Measurements from ENCODE around the gene ASPDH.

DNA sequence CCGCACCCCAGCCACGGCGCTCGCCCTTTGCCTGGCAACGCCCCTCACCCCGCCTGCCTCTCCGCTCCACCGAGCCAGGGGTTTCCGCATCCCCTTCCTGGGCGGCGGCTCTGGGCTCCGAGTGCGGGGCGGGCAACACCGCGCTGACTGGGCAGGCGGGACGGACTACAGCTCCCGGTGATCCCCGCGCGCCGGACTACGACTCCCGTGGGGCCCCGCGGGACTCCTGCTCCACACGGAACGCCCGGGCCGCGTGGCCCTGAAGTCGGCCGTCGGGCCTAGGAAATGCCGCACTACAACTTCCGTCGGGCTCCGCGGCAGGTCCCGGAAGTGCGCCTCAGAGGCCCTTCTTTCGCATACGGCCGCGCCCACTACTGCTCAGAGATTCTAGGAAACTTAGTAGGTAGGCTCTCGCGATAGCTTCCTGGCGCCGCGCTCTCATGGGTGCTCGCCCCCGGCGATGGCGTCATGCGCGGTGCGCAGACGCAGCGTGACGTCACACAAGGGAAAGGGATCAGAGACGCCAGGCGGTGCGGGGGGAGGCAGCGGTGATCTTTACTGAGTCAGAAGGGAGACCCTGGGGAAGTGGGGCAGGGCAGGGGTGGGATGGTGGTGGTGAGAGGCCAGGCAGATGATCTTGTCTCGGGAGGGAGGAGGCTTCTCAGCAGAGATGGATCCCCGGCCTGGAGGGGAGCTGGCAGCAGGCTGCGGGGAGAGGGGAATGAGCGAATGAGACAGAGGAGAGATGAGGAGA, 2.5 kb downstream of the ASPDH start, which contains the start of gene JOSD2:
- TF ChIP-seq, protein P1, sequence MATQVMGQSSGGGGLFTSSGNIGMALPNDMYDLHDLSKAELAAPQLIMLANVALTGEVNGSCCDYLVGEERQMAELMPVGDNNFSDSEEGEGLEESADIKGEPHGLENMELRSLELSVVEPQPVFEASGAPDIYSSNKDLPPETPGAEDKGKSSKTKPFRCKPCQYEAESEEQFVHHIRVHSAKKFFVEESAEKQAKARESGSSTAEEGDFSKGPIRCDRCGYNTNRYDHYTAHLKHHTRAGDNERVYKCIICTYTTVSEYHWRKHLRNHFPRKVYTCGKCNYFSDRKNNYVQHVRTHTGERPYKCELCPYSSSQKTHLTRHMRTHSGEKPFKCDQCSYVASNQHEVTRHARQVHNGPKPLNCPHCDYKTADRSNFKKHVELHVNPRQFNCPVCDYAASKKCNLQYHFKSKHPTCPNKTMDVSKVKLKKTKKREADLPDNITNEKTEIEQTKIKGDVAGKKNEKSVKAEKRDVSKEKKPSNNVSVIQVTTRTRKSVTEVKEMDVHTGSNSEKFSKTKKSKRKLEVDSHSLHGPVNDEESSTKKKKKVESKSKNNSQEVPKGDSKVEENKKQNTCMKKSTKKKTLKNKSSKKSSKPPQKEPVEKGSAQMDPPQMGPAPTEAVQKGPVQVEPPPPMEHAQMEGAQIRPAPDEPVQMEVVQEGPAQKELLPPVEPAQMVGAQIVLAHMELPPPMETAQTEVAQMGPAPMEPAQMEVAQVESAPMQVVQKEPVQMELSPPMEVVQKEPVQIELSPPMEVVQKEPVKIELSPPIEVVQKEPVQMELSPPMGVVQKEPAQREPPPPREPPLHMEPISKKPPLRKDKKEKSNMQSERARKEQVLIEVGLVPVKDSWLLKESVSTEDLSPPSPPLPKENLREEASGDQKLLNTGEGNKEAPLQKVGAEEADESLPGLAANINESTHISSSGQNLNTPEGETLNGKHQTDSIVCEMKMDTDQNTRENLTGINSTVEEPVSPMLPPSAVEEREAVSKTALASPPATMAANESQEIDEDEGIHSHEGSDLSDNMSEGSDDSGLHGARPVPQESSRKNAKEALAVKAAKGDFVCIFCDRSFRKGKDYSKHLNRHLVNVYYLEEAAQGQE (IDR thresholded peaks at IDR 0.05; ENCODE audit: insufficient read depth in 1 of 2, low read depth in 2 of 2, low read length in 2 of 2), result no peak
- TF ChIP-seq TAF1 (IDR thresholded peaks at IDR 0.05; ENCODE audit: borderline replicate concordance, insufficient read depth, low read length), result peak; percentile 31; the same call in 1 of the 2 replicates
- TF ChIP-seq SIN3A (IDR thresholded peaks at IDR 0.05; ENCODE audit: borderline replicate concordance, insufficient read depth, low read length), result peak; percentile 53; the same call in 1 of the 2 replicates
- peak; percentile 57 for TF ChIP-seq POLR2AphosphoS5 (IDR thresholded peaks at IDR 0.05; ENCODE audit: low read depth, low read length)
